Neural cell (in vitro differentiated cells): Measurements from ENCODE around the gene OR51V1. TPM values are rescaled to one million over a fixed set of nuclear protein-coding genes. Genes with fewer than 3 reads are reported as not detected.

Experiments used
- H2AFZ ChIP-seq: fragments of 200-600, 300-800 bp; sonication (generic), shearing (Covaris generic); 2 replicates; pipeline ENCODE4 v1.6.0; 2014; ENCODE audit warnings: low read depth, mild to moderate bottlenecking, antibody characterized with exemption, low read length, moderate library complexity
- H3F3A ChIP-seq: fragments of 200-600 bp; shearing (Covaris generic); 2 replicates; pipeline ENCODE4 v1.6.1; 2016; ENCODE audit warnings: mild to moderate bottlenecking, moderate library complexity, mixed read lengths, antibody characterized with exemption, low read length; ENCODE audit not compliant: insufficient read depth, poor library complexity, severe bottlenecking
- H3K27ac ChIP-seq: fragments of 200-600, 300-800 bp; sonication (generic), shearing (Covaris generic); 2 replicates; pipeline ENCODE4 v1.5.1; 2014; ENCODE audit warnings: mild to moderate bottlenecking, low read length, moderate library complexity
- H3K27me3 ChIP-seq: fragments of 300-800, 200-600 bp; sonication (generic), shearing (Covaris generic); 2 replicates; pipeline ENCODE4 v1.6.0; 2014; ENCODE audit warnings: mild to moderate bottlenecking, low read depth, low read length, moderate library complexity; ENCODE audit not compliant: insufficient read depth
- H3K36me3 ChIP-seq: fragments of 300-800, 200-600 bp; sonication (generic), shearing (Covaris generic); 2 replicates; pipeline ENCODE4 v1.5.1; 2014; ENCODE audit warnings: mild to moderate bottlenecking, antibody characterized with exemption, low read length, moderate library complexity; ENCODE audit not compliant: insufficient read depth
- H3K4me2 ChIP-seq: fragments of 300-800, 200-600 bp; sonication (generic), shearing (Covaris generic); 2 replicates; pipeline ENCODE4 v1.6.0; 2014; ENCODE audit warnings: mild to moderate bottlenecking, low read length
- H3K4me3 ChIP-seq: fragments of 300-800, 200-600 bp; sonication (generic), shearing (Covaris generic); 2 replicates; pipeline ENCODE4 v1.5.1; 2014; ENCODE audit warnings: mild to moderate bottlenecking, low read length, moderate library complexity
- H3K79me2 ChIP-seq: fragments of 200-600 bp; shearing (Covaris generic); replicated peaks from 2 replicates; pipeline ENCODE4 v1.6.0; 2014; ENCODE audit warnings: mild to moderate bottlenecking, low read length, moderate library complexity; ENCODE audit not compliant: insufficient read depth
- H3K9ac ChIP-seq: fragments of 300-800, 200-600 bp; sonication (generic), shearing (Covaris generic); 2 replicates; pipeline ENCODE4 v1.6.1; 2016; ENCODE audit warnings: mild to moderate bottlenecking, low read length, mixed read lengths
- H3K9me2 ChIP-seq: fragments of 200-600 bp; shearing (Covaris generic); 2 replicates; pipeline ENCODE4 v1.6.1; 2016; ENCODE audit warnings: mild to moderate bottlenecking, low read length, mixed read lengths; ENCODE audit not compliant: insufficient read depth
- H3K9me3 ChIP-seq: fragments of 200-600, 300-800 bp; sonication (generic), shearing (Covaris generic); 2 replicates; pipeline ENCODE4 v1.6.1; 2016; ENCODE audit warnings: mild to moderate bottlenecking, mixed run types, low read length, moderate library complexity, mixed read lengths
- H4K20me1 ChIP-seq: fragments of 200-600 bp; shearing (Covaris generic); 2 replicates; pipeline ENCODE4 v1.6.1; 2016; ENCODE audit warnings: mild to moderate bottlenecking, mixed run types; ENCODE audit not compliant: insufficient read depth
- CTCF ChIP-seq: fragments of 450-650 bp; IDR thresholded peaks from 2 replicates; pipeline ENCODE4 v1.5.1; 2014; ENCODE audit warnings: antibody characterized with exemption, mild to moderate bottlenecking, moderate library complexity; ENCODE audit not compliant: poor library complexity, severe bottlenecking
- EP300 ChIP-seq: fragments of 450-650 bp; conservative IDR thresholded peaks from 2 replicates; pipeline ENCODE4 v1.6.1; 2014; ENCODE audit warnings: antibody characterized with exemption, mild to moderate bottlenecking, moderate library complexity; ENCODE audit not compliant: poor library complexity, severe bottlenecking
- EZH2 ChIP-seq: fragments of 200-600, 300-800 bp; shearing (Covaris generic), sonication (generic); IDR thresholded peaks from 2 replicates; pipeline ENCODE4 v1.6.1; 2014; ENCODE audit warnings: antibody characterized with exemption, low read length, borderline replicate concordance, mild to moderate bottlenecking; ENCODE audit not compliant: insufficient read depth, poor library complexity, severe bottlenecking
- MXI1 ChIP-seq: fragments of 450-650 bp; conservative IDR thresholded peaks from 2 replicates; pipeline ENCODE4 v1.6.1; 2014; ENCODE audit warnings: antibody characterized with exemption, mild to moderate bottlenecking; ENCODE audit not compliant: poor library complexity, severe bottlenecking
- POLR2AphosphoS5 ChIP-seq: IDR thresholded peaks from 2 replicates; pipeline ENCODE4 v1.6.1; 2012
- RAD21 ChIP-seq: fragments of 450-650 bp; conservative IDR thresholded peaks from 2 replicates; pipeline ENCODE4 v1.6.1; 2014; ENCODE audit warnings: antibody characterized with exemption, mild to moderate bottlenecking, moderate library complexity
- SMC3 ChIP-seq: fragments of 450-650 bp; conservative IDR thresholded peaks from 2 replicates; pipeline ENCODE4 v1.6.1; 2014; ENCODE audit warnings: antibody characterized with exemption, mild to moderate bottlenecking, moderate library complexity; ENCODE audit not compliant: poor library complexity
- TAF1 ChIP-seq: IDR thresholded peaks from 2 replicates; pipeline ENCODE4 v1.6.1; 2012; ENCODE audit warnings: low read depth
- polyA plus RNA-seq: library from polyadenylated mRNA; depleted of rRNA; stranded (reverse); fragments of >200 nt; gene quantifications from 2 replicates; pipeline ENCODE4 v1.2.3, GENCODE V29; 2014
- TF ChIP-seq, protein P1 (sequence below): IDR thresholded peaks from 2 replicates; pipeline ENCODE4 v1.6.1; 2012; ENCODE audit warnings: borderline replicate concordance

The OR51V1 gene
- polyA plus RNA-seq, 1 donor from 2014 or later: not detected

DNA sequence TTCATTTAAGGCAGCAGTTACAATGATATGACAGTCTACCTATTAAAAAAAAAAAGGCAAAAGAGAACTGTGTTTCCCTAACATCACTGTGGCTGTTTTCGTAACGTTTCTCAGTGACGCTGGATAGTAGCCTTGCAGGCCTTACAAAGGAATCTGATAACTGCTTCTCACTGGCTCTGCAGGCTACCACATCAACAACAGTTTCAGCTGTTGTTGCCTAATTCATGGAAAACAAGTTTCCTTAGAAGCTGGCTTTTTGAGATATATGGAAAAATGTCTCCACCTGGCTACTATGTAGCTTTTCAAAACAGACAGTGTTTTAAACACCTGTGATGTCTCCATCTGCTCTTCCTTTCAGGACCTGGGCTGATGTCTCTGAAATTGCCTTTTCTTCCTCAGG is 3.8 kb downstream of the OR51V1 start:
- Histone ChIP-seq H3K9me2 (no peaks in the 10 kb centered on the region), H3F3A (no peaks in the 10 kb centered on the region), H3K27ac (no peak overlapping the region), H3K27me3 (no peaks in the 10 kb centered on the region), H3K9ac (no peak overlapping the region), H2AFZ (no peak overlapping the region), H4K20me1 (no peaks in the 10 kb centered on the region), H3K4me3 (no peak overlapping the region), H3K4me2 (no peak overlapping the region), H3K9me3 (no peaks in the 10 kb centered on the region), H3K79me2 (no peaks in the 10 kb centered on the region), H3K36me3 (no peaks in the 10 kb centered on the region)
- TF ChIP-seq POLR2AphosphoS5: no peak
- no peak for TF ChIP-seq SMC3
- TF ChIP-seq, protein P1, sequence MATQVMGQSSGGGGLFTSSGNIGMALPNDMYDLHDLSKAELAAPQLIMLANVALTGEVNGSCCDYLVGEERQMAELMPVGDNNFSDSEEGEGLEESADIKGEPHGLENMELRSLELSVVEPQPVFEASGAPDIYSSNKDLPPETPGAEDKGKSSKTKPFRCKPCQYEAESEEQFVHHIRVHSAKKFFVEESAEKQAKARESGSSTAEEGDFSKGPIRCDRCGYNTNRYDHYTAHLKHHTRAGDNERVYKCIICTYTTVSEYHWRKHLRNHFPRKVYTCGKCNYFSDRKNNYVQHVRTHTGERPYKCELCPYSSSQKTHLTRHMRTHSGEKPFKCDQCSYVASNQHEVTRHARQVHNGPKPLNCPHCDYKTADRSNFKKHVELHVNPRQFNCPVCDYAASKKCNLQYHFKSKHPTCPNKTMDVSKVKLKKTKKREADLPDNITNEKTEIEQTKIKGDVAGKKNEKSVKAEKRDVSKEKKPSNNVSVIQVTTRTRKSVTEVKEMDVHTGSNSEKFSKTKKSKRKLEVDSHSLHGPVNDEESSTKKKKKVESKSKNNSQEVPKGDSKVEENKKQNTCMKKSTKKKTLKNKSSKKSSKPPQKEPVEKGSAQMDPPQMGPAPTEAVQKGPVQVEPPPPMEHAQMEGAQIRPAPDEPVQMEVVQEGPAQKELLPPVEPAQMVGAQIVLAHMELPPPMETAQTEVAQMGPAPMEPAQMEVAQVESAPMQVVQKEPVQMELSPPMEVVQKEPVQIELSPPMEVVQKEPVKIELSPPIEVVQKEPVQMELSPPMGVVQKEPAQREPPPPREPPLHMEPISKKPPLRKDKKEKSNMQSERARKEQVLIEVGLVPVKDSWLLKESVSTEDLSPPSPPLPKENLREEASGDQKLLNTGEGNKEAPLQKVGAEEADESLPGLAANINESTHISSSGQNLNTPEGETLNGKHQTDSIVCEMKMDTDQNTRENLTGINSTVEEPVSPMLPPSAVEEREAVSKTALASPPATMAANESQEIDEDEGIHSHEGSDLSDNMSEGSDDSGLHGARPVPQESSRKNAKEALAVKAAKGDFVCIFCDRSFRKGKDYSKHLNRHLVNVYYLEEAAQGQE: no peak
- no peak for TF ChIP-seq TAF1

DNA sequence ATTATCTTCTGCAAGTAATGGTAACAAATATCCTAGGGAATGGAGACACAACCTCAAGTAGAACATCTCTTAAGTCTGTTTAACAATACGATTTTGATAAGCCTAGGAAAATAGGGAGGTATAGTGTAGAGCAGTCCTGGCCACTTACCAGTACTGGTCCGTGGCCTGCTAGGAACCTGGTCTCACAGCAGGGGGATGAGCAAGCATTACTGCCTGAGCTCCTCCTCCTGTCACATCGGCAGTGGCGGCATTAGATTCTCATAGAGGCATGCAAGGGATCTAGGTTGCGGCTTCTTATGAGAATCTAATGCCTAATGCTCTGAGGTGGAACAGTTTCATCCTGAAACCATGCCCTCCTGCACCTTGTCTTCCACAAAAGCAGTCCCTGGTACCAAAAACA is 4.4 kb downstream of the OR51V1 start:
- Histone ChIP-seq H2AFZ (no peak overlapping the region), H3K9ac (no peak overlapping the region), H3K4me2 (no peak overlapping the region), H3K27ac (no peak overlapping the region), H3F3A (no peaks in the 10 kb centered on the region), H4K20me1 (no peaks in the 10 kb centered on the region), H3K4me3 (no peak overlapping the region), H3K9me3 (no peaks in the 10 kb centered on the region), H3K36me3 (no peaks in the 10 kb centered on the region), H3K9me2 (no peaks in the 10 kb centered on the region), H3K79me2 (no peaks in the 10 kb centered on the region), H3K27me3 (no peaks in the 10 kb centered on the region)
- no peak for TF ChIP-seq CTCF

- H3K27ac ChIP-seq: no peak overlapping the region
- H3K9ac ChIP-seq: no peak overlapping the region
- no peaks in the 10 kb centered on the region for H3F3A ChIP-seq
- H3K4me2 ChIP-seq: no peak overlapping the region
- H3K79me2 ChIP-seq: no peaks in the 10 kb centered on the region
- TF ChIP-seq SMC3: no peak
- no peak for TF ChIP-seq MXI1
- TF ChIP-seq EP300: no peak
- TF ChIP-seq CTCF: no peak
- no peak for TF ChIP-seq RAD21
- TF ChIP-seq EZH2: no peak
- no peak for TF ChIP-seq POLR2AphosphoS5
- no peak for TF ChIP-seq TAF1
- TF ChIP-seq, protein P1: no peak
- no peaks in the 10 kb centered on the region for H3K9me3 ChIP-seq
- no peak overlapping the region for H3K4me3 ChIP-seq
- no peaks in the 10 kb centered on the region for H4K20me1 ChIP-seq
- H3K36me3 ChIP-seq: no peaks in the 10 kb centered on the region
- no peaks in the 10 kb centered on the region for H3K9me2 ChIP-seq
- H3K27me3 ChIP-seq: no peaks in the 10 kb centered on the region
- H2AFZ ChIP-seq: no peak overlapping the region
Observed at GRCh38 chr11:5192738-5193137, 7.7 kb downstream of the OR51V1 start.
